GM18873 (cell line): ENCODE data around the gene LRPAP1.

ENCODE experiments used
- ATAC-seq: cut with Tn5 transposase; IDR thresholded peaks from one replicate; pipeline ENCODE4 v1.9.1; 2021; ENCODE audit warnings: mild to moderate bottlenecking, moderate library complexity, moderate number of reproducible peaks; ENCODE audit not compliant: unreplicated experiment, low FRiP score

LRPAP1 gene

DNA sequence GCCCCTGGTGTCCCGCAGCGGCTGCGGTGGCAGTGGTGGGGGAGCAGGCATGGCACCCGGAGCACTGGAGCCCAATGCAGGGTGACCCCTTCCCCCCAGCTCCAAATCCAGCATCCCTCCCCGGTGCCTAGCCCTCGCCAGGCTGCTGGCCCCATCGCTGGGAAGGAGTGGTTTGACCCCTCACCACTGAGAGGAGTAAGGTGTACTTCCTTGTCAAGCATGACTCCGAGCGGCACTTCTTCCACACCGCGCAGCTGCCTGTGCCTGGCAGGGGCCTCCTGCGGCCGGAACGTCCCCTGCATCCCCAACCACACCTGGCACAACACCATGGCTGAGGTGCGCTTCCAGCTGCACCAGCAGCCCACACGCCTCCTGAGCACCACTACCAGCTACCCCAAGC is 27.0 kb downstream of the LRPAP1 start:
- ATAC-seq: no peak

DNA sequence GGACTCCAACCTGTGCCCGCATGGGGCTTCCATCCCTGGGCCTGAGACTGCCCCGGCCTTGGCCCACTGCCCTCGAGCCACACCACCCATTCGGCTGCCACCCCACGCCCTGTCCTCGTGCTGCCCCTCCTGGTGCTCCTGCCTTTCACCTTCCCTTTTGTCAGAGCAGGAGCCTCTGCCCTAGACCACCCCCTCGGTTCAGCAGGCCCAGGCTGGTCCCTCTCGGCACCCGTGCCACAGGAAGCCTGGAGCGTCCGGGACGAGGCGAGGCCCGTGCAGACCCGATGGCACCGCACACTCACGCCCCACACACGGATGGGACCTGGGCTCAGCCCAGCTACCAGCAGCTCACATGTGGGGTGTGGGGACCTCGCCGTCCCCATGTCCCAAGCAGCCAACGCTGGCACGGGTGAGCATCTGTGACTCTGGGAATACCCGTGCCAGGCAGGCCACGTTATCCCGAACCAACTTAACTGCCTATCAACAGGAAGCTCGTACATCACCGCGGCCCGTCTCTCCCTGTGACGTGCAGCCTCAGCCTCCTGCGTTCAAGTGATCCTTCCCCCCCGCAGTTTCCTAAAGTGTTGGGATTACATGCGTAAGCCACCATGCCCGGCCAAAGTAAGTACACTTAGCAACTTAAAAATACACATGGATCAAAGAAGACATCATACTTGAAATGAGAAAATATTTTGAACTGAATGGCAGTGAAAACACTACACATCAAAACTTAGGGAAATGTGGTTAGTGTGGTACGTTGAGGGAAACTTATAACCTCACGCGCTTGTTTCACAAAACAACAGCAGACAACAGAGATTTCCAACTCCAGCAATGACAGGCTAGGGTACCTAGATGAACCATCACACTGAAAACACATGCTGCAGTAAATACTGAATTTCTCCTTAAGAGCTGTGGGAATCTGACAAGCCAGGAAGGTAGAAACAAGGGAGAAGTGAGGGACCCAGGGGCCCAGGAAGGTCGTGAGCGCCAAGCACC is 29.0 kb downstream of the LRPAP1 start:
- no peak for ATAC-seq

DNA sequence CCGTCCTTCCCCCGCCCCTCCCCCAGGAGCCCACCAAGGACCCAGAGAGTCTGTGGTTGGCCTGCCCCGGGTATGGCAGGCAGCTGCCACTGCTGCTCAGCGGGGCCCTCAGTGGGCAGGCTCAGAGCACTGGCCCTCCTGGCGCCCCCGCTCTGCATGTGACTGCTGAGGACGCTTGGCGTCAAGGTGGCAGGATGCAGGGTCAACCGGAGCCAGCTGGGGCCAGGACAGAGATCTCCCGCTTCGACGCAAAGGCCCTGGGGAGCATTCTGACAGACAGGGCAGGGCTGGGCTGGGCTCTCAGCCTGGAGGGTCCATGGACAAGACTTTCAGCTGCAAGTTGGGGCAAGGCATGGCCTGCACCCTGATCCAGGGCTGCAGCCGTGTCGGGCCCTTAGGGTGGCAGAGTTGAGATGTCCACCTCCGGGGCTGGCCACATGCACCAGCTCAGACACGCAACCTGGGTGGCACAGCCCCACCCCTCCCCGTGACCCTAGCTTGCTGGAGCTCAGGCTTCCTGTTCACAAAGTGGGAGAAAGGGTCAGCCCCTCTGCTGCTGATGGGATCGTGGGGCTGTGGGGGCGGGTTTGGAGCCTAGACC is 30.3 kb downstream of the LRPAP1 start:
- no peak for ATAC-seq

DNA sequence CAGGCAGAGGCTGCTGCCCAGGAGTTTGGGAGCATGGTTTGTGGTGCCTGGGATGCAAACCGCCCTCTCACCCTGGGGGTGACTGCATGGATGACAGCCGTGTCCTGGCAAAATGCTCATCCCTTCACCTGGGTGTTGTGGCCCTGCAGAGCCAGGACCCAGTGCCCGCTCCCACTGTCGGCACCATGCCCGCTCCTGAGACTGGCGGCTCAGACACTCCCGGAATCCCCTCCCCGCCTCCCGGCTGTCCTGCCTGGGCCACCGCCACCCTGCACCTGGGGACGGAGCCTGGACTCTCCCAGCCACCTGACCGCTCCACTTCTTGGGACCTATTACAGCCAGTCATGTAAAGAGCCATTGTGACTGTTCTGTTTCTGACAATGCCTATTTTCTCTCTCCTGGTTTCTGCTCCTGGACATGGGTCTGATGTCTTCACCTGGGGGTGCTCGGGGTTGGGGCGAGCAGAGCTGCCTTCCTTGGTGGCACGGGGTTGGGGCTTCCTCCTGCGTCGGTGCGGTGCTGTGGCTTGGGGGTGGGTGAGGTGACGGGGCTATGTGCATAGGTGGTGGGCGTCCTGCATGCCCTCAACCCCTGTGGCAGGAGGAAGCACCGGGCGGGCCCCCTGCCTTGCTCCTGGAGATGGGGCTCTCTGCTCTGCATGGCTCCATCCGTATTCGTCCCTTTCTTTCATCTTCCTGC is 30.9 kb downstream of the LRPAP1 start:
- ATAC-seq: no peak

DNA sequence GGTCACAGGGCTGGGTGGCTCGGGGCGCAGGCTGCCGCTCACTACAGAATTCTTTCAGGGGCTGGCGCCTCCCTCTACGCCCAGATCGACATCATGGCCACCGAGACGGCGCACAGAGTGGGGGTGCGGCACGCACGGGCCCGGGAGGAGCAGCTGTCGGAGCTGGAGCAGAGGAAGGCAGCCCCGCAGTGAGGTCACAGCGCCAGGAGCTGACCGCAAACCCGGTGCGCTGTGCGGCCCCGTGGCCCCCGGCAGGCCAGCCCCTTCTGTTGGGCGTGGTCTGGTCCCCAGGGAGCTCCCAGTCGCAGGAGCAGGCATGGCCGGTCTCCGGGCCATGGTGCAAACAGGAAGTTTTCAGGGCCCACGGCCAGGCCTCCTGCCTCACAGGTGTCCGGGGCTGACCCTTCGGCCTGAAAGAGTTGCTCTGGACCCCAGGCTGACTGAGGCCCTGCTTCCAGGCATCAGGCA is 31.6 kb downstream of the LRPAP1 start:
- ATAC-seq: no peak

DNA sequence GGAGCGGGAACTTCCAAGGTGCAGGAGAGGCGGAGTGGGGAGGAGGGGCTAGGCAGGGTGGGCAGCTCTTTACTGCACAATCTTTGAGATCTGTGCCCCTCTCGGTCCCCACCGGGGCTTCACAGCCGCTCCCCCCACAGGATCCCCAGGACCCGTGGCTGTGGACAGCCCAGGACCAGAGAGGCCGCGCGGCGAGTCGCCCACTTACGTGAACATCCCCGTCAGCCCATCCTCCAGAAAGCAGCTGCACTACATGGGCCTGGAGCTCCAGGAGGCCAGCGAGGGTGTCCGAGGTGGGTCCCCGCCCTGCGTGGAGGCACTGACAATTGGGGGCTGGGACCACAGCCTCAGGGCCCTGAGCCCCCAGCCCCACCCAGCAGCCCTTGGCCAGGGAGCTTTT is 32.1 kb downstream of the LRPAP1 start:
- no peak for ATAC-seq

DNA sequence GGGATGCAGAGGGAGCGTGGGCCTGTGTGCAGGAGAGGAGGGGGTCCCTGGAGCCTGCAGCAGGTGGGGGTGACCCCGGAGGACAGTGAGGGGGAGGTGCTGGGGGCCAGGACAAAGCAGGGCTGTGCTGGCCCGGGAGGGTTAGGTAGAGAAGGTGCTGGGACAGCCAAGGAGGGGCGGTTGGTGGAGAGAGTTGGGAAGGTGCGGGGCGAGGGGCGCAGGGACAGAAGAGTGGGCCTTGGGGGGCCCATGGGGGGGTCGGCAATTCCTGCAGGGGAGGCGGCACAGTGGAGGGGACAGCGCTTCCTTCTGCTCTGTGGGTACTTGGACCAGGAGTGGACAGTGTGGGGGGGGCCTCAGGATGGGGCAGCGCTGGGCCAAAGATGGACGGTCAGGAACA is 32.5 kb downstream of the LRPAP1 start:
- ATAC-seq: no peak

DNA sequence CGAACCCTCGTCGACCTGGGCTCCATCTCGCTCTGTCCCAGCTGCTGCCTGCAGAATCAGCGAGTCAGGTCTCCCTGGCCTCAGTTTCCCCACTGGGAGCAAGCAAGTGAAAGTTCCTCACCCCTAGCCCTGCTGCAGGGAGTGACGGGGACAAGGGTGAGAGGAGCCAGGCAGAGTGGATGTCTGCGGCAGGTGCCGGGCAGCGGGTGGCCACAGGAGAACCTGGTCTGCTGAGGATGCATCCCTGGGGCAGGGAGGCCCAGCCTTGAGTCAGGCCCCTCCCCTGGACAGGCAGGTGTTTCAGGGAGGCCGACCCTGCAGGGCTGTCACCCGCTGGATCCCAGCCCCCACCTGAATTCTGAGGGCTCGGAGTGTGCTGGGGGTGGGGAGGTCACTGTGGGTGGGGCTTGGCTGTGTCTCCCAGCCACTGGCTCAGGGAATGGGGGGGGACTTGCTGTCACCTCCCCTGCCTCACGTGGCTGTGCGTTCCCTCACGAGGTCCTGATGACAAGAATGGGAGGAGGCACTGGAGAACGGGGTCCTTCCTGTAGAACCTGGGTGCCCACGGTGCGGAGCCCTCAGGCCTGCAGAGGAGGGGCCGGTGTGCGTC is 33.2 kb downstream of the LRPAP1 start:
- ATAC-seq: no peak

DNA sequence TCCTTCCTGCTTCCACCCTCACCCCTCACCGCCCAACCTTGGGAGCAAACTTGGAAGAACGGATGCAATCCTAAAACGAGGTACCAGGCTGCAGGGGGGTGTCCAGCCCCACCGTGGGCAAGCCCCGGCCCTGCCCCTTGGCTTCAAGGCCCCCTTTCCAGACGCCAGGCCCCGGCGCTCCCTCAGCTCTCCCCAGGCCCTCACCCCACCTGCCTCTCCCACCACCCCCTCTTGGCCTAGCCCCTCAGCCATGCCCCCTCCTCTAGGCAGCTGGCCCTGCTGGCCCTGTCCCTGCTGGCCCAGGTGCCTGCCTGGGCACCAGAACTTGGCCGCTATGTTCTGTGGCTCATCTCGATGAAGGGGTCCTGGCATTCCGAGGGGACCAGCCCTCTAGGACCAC is 33.8 kb downstream of the LRPAP1 start:
- no peak for ATAC-seq

DNA sequence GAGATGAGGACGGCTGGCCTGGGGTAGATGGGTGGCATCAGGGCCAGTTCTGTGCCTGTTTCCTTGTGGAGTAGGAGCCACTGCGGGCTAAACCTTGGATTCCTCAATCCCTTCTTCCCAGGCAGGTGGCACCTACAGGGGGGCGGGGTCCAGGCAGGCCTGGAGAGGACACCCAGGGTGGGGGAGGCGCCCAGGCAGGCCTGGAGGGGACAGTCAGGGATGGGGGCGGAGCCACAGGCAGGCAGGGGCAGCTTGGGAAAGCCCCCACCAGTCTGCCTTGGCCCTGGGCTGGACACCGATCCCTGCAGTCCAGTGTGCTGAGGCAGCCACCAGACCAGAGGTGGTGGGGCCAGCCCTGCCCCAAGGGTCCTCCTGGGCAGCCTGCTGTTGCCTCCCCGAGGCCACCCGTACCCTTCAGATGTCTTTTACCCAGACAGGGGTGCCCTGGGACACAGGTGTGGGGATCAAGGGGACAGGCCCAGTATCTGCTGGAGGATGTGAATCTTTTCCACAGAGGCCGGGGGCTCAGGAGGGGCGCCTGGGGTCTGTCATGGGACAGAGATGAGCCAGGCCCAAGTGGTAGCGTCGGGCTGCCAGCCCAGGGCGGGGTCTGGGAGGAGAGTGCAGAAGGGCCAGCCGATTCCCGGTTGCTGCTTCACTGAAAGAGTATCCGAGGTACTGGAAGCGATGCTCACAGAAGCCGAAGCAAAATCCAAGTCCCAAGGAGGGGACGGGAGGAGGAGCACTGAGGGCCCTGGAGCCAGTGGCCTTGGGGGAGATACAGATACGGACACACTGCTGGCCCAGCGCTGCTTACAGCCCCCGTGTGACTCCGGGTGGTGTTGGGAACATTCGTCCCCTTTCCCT is 34.5 kb downstream of the LRPAP1 start:
- ATAC-seq: no peak

DNA sequence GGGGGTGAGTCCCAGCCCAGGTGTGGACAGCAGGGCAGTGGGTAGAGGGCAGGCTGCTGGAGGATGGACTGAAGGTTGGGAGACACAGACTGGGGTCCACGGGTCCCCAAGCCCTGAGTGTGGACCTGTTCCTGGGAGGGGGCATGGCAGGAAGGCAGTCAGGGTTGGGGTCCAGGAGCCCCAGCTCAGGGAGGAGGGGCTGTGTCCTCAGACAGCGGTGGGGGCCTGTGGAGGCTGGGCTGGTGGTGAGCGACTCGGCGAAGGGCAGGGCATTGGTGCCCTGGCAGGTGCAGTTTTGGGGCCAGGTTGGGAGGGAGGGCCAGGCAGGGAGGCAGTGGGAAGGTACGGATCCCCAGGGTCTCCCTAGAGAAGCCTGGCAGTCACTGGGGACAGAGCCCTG is 35.1 kb downstream of the LRPAP1 start:
- no peak for ATAC-seq

DNA sequence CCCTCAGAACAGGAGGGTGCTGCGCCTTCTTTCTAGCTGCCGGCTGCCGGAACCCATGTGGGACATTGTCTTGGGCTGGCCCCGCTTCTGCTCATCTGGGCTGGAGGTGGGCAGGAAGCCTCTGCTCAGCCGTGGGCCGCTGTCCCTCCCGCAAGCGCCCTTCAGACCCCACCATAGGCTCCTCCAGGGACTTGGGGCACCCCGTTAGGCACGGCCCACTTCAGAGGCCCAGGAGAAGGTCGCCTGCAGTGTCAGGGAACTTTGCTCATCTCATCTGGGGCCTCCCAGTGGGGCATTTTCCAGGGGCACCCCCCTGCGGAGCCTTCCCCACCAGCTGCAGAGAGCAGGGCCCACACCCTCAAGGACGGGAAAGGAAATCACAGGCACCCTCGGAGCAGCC is 36.2 kb downstream of the LRPAP1 start:
- no peak for ATAC-seq

DNA sequence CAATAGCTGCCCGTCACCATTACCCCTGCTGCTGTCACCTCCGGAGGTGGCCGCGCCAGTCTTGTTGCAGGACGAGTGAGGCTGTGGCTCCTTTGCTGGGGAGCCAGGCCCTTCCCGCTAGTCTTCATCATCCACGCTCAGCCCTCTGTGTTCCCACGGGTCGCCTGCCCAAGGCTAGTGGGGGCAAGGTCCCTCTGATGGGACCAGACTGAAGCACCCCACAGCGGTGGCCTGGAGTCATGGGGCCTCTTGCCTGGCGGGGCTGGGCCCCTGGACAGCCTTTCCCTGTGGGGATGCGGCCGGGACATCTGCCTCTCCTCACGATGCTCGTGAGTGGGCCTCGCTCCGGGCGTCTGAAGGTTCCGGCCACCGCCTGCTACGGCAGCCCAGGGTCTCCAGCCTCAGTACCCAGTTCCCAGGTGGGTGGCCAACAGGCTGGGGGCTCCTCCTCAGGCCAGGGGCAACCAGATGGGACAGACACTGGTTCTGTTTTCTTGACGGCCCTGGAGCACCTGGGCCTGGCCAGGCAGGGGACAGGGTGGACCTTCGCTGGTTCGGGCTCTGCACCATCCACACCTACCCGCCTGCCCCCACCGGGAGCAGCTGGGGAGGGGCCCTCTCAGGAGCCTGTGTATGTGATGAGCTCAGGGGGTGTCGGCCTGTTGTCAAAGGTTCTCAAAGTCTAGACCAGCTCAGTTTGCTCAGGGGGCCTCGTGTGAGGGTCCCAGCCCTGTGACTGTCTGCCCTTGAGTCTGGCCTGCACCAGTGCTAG is 36.8 kb downstream of the LRPAP1 start:
- ATAC-seq: no peak

DNA sequence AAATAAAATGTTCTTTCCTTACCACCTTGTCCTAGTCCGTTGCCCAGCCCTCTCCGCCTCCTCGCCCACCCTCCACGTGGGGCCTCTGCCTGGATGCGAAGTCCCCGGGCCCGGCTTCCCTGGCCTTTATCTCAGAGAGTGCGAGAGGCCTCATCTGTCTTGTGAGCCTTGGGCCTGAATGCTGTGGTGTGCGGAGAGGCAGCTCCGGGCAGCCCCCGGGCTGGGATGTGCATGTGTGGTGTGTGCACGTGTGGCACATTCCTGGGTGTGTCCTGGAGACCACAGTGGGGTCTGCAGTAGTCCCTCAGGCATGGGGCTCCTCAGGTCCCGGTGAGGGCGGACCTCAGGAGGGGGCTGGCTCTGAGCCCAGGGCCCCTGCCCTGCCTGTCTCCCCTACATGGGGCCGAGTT is 37.8 kb downstream of the LRPAP1 start:
- ATAC-seq: no peak

DNA sequence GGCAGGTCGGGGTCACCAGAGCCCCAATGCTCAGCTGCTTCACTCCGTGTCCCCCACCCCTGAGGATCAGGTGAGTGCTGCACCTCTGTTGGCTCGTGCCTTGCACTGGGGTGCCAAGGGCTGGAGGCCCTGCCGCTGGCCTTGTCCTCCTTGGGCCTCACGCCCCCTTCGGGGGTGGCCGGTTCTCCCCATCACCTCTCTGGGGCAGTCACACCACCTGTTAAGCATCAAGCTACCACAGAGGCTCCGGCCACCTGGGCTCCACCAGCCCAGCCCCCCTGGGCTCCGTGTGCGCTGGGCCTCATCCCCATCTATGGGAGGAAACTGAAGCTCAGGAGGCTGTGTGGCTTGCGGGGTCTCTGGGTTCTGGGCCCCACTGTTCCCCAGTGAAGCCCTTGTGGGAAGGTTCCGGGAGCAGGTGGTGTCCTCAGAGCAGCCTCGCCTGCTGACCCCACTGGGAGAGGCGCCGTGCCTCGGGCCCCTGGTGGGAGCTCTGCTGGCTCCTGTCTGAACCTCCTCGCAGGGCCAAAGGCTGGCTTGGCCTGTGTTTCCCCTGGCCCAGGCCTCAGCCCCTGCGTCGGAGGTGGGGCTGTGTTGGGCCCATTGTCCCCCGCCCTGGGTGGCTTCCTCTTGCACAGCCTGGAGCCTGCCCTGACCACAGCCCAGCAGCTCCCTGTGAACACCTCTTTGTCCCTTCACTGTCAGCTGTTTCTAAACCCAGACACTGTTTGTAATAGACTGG is 38.3 kb downstream of the LRPAP1 start:
- ATAC-seq: no peak

DNA sequence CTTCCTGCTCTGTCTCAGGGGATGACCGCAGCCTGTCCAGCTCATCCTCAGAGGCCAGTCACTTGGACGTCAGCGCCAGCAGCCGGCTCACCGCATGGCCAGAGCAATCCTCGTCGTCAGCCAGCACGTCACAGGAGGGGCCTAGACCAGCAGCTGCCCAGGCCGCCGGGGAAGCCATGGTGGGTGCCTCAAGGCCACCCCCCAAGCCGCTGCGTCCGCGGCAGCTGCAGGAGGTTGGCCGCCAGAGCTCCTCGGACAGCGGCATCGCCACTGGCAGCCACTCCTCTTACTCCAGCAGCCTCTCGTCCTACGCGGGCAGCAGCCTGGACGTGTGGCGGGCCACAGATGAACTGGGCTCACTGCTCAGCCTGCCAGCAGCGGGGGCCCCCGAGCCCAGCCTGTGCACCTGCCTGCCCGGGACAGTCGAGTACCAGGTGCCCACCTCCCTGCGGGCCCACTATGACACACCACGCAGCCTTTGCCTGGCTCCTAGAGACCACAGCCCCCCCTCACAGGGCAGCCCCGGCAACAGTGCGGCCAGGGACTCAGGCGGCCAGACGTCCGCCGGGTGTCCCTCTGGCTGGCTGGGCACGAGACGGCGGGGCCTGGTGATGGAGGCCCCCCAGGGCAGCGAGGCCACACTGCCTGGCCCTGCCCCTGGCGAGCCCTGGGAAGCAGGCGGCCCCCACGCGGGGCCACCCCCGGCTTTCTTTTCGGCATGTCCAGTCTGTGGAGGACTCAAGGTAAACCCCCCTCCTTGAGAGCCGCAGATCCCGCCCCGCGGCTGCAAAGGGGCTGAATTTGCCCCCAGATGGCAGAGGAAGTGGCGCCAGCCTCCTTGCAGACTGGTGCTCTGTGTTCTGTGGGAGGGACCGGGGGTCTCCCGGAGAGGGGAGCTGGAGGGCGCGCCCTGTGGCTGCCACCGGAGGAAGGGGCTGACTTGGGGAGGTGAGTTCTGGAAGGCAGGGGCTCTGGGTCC is 39.2 kb downstream of the LRPAP1 start:
- ATAC-seq: no peak

DNA sequence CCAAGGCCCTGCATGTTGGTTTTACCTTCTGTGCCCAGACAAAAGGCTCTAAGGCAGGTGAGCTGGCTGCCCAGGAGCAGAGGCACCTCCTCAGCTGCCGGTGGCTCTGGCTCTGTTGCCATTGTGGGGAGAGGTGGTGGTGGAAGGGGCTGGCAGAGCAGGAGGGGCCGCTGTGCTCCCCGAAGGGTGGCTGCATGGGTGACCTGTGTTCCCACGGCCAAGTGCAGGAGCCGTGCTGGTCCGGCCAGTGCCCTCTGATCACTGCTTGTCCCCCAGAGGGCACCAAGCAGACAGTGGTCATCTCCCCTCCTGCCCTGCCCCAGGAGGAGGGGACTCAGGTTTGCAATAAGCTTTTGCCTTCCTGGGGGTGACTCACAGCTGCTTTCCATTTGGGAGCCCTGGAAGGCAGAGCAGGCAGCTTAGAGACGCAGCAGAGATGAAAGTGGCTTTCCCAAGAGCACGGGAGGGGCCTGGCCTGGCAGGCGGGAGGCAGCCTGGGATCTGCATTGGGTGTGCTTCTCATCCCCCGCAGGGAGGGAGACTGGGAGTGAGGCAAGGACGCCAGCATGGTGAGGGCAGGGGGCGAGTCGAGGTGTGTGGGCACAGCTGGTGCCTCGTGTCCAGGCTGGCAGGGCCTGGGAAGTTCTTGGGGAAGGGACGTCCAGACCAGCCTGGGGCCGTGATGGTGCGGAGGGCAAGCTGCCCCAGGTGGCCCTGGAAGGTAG is 40.4 kb downstream of the LRPAP1 start:
- ATAC-seq: no peak
